GM19035 (cell line): ENCODE results near the gene SLC4A2.

Experiments used
- ATAC-seq: cut with Tn5 transposase; IDR thresholded peaks from one replicate; pipeline ENCODE4 v1.9.1; 2021; ENCODE audit not compliant: unreplicated experiment

SLC4A2 gene

DNA sequence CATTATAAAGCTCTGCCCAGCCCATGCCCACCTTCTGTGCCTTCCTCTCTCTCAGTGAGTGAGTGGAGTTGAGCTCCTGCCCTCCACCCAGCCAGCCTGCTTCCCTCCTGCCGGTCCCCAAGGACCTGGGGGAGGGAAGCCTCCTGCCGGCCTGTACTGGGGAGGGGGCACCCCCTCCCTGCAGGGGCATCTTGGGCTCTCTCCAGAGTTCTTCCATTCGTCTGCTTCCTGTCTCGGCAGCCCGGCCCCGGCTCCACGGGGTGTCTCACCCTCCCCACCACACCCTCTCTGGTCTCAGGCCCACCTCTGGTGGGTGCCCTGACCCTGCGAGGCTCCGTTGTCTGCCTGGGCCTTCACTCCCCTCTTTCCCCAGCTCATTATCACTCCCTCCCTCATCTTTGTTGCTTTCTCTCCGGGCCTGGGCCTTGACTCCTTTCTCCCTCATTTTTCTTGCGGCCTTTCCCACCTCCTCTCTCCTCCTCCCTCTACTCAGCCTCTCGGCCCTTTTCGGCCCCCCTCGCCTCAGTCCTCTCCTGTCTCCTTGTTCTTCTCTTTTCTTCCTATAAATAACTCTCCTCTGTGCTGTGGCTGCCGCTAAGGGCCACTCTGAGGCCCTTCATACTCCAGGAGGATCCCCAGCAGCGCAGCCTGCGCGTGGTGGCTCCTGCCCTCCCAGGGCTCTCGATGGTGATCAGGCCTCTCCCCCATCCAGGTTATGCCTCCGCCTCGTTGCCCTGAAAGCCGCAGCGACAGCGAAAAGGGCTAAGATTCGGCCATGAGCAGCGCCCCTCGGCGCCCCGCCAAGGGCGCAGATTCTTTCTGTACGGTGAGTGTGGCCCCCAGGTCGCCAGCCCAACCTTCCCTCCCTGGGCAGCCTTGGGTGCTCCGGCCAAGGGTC lies 2.1 kb downstream of the SLC4A2 start:
- ATAC-seq = no peak

DNA sequence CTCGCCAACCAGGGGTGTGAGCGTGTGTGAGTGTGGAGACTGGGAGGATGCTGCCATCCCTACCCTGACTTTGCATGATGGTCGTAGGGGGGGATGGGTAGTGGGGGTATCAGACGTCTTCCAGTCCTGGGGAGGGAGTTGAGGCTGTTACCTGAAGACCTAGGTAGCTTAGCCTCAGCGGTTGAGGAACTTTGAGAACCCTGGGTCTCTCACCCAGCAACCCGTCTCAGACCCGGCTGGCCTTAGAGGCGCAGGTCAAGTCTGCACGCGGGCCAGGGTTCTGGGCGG lies 2.7 kb downstream of the SLC4A2 start:
- no peak for ATAC-seq

DNA sequence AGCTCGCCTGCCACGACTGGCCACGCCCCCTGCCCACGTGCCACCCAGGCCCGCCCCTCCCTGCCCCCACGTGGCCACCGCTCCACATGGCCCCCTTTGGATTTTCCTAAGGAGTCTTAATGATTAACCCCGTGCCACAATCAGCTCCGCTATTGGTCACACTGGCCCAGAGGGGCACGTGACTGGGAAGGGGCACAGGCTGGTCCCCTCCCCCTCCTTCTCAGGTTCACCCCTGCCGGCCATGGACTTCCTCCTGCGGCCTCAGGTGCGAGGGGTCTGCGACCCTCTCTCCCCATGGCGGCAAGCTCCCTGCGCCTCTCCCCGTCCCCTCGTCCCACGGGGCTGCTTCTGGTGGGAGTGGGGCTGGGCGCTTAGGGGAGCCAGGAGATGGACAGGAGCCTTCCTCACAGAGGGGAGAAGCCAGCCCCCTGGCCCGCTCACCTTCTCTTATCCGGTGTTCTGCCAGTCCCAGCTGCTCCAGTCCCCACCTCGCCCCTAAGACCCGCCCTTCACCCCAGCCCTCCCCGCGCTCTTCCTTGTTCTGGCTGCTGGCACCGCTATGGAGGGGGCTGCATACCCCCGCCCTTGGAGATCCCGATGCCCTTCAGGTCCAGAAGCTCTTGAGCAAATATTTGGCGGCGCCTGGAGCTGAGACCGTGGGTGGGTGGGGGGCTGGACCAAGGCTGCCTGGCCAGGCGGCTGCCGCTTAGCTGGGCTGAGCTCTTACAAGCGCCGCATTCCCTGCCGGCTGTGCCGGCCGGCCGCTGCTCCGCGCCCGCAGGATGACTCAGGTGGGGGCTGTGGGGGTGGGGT lies 3.2 kb downstream of the SLC4A2 start:
- no peak for ATAC-seq

DNA sequence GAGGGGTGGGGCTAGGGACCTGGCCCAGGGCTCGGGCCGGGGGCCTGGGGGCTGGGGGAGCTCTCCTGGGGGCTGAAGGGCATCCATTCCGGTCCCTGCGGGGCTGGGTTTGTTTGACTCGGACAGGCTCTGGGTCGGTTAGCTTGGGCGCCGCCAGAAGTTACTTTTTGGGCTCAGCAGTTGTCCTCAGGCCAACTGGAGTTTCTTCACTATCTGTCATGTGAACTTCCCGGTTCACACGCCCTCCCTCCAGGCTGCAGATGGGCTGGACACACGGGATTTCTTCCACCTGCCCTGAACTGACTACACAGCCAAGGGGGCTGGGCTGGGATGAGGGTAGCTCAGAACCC lies 3.8 kb downstream of the SLC4A2 start:
- no peak for ATAC-seq

DNA sequence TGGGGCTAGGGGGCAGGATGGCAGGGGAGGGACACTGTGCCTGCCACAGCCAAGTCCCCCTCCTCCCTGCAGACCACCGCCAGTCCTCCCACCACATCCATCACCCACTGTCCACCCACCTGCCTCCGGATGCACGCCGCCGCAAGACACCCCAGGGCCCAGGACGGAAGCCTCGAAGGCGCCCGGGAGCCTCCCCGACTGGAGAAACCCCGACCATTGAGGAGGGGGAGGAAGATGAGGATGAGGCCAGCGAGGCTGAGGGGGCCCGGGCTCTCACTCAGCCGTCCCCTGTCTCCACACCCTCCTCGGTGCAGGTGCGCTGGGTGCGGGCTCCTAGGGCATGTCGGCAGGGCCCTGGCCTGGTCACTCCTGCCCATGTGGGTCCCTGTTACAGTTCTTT lies 5.1 kb downstream of the SLC4A2 start:
- ATAC-seq = no peak

DNA sequence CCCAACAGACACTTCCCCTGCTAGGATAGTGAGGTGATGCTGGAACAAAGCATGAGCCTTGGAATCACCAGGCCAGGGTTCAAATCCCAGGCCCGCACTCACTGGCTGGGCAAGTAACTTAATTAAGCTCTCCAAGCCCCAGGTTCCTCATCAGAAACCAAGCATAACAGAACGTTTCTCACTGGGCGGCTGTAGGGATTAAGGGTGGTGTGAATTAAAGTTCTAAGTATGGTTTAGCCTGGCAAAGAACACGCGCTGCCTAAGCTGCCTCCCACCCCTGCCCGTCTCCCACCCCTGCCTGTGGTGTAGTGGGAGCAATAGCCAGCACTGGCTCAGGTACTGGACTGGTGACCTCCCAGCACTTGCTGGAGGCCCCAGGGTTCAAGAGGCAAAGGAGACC lies 5.6 kb downstream of the SLC4A2 start:
- no peak for ATAC-seq

DNA sequence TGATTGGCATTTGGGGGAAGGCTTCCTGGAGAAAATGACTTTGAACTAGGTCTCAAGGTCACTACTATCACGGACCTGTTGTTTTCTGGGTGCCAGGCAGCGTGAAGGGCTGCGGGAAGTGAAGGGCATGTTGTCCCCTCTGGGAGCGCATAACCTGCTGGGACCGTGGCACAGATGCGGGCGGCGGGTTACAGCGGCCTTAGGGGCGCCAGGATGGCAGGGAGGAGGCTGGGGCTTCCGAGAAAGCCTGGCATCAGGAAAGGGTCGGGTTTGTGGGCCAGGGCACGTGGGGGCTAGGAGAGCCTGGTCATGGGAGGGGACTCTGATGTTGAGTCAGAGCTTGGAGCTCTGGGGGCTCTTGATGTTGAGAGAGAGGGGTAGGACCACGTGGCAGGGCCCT lies 6.1 kb downstream of the SLC4A2 start:
- no peak for ATAC-seq

DNA sequence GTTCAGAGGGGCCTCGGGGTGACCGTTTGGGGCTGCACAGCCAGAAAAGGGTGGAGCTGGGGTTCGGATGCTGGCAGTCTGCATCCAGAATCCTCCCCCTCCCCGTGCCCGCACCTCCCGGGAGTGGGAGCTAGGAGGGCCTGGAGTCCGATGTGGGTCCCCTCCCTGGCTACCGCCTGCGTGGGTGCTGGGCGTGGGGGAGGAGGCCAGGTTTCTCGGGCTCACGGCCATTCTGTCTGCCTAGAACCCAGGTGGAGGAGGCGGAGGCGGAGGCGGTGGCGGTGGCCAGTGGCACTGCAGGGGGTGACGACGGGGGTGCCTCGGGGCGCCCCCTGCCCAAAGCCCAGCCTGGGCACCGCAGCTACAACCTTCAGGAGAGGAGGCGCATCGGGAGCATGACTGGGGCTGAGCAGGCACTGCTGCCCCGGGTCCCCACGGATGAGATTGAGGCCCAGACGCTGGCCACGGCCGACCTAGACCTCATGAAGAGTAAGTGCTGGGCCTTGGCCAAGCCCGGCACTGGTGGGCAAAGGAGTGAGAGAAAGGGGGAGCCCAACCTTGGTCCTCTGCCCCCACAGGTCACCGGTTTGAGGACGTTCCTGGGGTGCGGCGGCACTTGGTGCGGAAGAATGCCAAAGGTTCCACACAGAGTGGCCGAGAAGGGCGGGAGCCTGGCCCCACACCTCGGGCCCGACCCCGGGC lies 7.0 kb downstream of the SLC4A2 start:
- ATAC-seq = no peak

DNA sequence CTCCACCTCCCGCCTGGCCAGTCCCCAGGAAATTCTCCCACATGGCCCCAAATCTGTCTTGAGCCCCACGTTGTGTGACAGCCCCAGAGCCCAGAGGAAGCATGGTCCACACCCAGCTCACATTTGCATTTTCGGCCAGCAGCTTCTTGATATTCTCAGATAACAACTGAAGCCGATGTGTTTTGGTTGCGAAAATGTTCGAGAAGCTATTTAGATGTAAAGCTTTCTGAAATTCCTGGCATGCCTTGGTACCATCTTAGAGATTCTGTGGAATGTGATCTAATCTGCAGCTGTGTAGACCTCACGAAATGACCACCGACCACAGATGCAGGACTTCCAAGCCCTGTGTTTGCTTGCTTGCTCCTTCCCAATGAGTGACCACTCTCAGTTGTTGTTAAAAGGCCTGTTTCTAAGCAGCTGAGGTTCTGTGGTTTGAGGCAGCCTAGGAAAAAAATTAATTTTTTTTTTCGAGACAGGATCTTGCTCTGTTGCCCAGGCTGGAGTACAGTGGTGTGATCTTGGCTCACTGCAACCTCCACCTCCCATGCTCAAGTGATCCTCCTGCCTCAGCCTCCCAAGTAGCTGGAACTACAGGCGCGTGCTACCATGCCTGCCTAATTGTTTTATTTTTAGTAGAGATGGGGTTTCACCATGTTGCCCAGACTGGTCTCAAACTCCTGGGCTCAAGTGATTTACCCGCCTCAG lies 8.8 kb downstream of the SLC4A2 start:
- ATAC-seq = no peak

DNA sequence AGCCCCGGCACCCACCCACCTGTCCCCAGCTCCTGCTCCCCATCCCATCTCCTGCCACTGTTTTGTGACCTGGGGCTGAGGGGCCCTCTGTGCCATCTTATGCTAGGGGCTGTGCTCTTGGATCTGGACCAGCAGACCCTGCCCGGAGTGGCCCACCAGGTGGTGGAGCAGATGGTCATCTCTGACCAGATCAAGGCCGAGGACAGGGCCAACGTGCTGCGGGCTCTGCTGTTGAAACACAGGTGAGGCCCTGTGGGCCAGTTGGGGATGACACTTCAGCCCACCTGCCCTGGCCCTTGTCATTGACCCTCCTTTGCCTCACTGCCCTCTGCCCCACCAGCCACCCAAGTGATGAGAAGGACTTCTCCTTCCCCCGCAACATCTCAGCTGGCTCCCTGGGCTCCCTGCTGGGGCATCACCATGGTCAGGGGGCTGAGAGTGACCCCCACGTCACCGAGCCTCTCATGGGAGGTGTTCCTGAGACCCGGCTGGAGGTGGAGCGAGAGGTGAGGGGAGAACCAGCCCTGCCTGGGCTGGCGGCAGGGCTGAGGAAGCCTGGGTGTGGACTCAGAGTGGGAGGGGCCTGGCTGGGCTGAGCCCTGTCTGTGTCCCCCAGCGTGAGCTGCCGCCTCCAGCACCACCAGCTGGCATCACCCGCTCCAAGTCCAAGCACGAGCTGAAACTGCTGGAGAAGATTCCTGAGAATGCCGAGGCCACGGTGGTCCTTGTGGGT lies 10.6 kb downstream of the SLC4A2 start:
- no peak for ATAC-seq

DNA sequence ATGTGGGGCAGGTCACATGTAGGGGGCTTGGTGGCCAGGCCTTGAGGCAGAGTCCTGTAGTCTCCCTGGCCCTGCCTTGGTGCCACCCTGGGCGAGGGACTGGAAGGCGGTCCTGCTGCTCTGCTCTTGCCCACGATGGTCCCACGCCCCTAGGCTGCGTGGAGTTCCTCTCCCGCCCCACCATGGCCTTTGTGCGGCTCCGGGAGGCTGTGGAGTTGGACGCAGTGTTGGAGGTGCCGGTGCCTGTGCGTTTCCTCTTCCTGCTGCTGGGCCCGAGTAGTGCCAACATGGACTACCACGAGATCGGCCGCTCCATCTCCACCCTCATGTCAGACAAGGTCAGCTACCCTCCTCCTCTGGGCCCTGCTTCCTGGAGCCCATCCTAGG lies 11.2 kb downstream of the SLC4A2 start:
- ATAC-seq = no peak

DNA sequence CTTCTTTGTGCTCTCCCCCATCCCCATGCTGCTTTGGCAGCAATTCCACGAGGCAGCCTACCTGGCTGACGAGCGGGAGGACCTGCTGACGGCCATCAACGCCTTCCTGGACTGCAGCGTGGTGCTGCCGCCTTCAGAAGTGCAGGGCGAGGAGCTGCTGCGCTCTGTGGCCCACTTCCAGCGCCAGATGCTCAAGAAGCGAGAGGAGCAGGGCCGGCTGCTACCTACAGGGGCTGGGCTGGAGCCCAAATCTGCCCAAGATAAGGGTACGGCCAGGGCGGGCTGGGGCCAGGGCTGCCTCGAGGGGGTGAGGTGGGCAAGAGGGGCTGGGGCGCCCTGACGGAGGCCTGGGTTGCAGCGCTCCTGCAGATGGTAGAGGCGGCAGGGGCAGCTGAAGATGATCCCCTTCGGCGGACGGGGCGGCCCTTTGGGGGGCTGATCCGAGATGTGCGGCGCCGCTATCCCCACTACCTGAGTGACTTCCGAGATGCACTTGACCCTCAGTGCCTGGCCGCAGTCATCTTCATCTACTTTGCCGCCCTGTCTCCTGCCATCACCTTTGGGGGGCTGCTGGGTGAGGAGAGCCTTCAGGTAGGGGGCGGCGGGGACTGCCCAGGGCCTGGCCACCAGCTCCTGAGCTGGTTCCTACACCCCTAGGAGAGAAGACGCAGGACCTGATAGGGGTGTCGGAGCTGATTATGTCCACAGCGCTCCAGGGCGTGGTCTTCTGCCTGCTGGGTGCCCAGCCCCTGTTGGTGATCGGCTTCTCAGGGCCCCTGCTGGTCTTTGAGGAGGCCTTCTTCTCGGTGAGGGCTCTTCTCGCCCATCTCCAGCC lies 11.9 kb downstream of the SLC4A2 start:
- no peak for ATAC-seq

DNA sequence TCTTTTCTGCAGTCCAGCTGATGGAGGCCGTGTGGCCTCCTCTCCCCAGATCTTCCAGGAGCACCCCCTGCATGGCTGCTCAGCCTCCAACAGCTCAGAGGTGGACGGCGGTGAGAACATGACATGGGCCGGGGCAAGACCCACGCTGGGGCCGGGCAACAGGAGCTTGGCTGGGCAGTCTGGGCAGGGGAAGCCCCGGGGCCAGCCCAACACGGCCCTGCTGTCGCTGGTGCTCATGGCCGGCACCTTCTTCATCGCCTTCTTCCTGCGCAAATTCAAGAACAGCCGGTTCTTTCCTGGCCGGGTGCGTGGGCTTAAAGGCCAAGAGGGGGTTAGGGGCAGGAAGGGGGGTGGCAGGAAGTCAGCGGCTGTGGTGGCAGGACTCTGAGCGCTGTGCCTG lies 14.6 kb downstream of the SLC4A2 start:
- ATAC-seq = no peak

DNA sequence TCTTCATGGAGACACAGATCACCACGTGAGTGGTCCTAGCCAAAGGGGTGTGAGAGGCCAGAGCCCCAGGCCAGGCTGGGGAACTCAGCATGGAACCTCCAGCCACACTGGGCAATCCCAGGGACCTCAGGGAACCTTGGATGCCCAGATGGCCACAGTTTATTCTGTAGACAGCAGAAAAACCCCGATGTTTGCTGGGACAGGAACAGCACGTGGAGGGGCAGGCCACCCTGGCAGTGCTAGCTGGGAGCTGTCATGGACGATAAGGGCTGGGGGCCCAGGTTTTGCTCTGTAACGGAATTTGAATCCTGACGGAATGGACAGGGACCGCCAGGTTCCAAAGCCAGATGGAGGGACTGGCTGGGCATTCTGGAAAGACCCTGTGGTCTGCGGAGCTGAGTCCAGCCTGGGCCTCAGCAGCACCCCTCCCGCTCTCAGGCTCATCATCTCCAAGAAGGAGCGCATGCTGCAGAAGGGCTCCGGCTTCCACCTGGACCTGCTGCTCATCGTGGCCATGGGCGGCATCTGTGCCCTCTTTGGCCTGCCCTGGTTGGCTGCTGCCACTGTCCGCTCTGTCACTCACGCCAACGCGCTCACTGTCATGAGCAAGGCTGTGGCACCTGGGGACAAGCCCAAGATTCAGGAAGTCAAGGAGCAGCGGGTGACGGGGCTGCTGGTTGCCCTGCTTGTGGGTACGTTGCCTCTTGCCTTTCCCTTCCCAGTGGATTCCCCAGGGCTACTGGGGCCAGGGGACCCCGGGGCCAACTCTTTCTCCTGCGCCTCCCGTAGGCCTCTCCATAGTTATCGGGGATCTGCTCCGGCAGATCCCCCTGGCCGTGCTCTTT lies 15.7 kb downstream of the SLC4A2 start:
- no peak for ATAC-seq

DNA sequence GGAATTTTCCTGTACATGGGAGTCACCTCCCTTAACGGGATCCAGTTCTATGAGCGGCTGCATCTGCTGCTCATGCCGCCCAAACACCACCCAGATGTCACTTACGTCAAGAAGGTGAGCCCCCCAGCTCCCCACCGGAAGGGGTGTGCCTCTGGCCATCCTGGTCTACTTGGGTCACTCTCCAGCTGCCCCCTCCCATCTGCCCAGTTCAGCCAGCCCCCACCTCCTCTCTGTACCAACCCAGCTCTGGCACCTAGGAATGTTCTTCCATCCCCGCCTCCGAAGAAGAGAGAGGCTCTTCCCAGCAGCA lies 16.2 kb downstream of the SLC4A2 start:
- no peak for ATAC-seq

DNA sequence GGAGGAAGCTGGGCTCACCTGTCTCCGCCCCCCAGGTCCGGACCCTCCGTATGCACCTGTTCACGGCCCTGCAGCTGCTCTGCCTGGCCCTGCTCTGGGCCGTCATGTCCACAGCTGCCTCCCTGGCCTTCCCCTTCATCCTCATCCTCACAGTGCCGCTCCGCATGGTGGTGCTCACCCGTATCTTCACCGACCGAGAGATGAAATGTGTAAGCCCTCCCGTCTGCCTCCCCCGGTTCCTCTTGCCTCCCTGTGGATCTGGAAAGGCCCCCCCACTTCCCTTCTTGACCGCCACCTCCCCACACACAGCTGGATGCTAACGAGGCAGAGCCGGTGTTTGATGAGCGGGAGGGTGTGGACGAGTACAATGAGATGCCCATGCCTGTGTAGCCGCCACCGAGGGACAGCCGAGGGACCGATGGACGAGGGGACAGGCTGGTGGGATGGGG lies 16.6 kb downstream of the SLC4A2 start:
- no peak for ATAC-seq

DNA sequence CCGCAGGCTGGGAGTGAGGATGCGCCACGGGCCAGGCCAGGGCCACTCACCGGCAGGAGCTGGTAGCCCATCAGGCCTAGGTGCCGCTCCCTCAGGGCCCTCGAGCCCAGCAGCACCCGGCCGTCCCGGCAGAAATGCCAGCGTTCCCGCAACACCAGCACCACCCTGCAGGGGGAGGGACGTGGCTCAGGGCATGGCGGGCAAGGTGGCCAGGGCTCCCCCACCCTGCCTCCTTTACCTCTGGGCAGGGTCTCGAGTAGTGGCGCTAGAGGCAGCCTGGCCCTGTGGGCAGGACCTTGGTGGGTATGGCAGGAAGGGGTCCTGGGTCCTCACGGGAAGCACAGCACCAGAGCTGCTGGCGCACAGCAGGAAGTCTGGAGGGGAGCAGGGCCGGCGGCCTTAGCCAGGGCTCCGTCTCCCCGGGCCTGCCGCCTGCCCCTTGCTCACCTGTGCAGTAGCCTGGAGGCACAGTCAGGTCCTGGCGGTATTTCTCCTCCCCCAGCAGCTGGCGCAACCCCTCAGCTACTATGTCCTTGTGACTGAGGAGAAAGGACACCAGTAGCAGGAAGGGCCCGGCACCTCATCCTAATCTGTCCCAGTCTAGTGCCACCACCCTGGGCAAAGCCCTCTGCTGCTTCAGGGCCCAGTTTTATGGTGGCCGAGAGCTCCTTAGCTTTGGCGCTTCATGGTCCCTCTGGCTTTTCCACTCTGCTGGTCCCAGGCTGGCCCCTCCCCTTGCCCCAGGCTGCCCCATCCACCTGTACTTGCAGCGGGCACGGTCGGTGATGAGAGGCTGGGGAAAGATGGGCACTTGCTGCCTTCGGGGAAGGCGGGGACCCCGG lies 17.7 kb downstream of the SLC4A2 start:
- ATAC-seq = no peak

DNA sequence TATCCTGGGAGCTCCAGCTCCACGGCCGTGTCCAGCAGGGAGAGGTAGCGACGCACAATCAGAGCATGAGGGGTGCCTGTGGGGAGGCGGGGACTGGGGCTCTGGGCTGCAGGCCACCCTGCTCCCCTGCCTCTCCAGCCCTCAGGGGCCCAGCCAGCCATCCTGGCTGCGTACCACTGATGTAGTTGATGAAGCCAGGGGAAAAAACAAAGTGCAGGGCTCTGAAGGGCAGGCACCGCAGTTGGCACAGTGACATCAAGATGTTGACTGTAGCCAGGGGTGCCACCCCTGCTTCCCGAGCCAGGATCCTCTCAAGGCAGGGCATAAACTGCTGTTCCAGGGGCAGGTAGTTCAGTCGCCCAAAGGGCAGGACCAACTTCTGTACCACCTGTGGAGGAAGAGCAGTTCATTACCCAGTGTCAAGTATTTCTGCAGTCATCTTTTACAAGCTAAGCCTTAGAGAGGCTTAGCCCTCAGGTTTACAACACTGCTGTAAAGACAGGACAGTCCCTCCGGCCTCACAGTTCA lies 18.4 kb downstream of the SLC4A2 start:
- ATAC-seq = no peak
